NCI-H1092 (cell line): ENCODE results near the gene NDUFB8.

ENCODE experiments used
- DNase-seq: peaks from one replicate; lab custom pipeline; 2025; lab: John Stamatoyannopoulos, UW

Gene NDUFB8

DNA sequence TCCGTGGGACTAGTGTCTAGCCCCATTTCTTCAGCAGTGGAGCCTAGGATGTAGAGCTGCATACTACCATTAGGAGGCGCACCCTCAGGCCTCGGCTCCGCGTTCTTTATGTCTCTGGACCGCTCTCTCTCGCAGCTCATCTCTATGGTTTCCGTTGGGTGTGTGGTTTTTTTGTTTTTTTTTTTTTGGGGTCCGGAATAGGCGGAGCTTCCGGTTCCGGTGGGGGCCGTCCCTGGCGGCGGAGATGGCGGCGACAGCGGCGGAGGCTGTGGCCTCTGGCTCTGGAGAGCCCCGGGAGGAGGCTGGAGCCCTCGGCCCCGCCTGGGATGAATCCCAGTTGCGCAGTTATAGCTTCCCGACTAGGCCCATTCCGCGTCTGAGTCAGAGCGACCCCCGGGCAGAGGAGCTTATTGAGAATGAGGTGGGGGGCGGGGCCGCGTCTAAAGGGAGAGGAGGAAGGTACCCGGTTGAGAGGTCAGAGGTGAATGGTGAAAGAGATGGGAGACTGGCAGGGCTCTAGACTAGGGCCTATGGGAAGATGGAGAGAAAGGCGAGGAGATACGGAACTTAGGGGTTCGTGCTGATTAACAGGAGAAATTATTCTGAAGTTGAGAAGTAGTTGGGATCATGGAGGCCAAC, 6.2 kb upstream of the NDUFB8 start, which contains the start of gene HIF1AN:
TSS of gene HIF1AN (plus strand) at position 229 of the 639 bp plus-strand sequence. CDS start at position 245, 16 bp downstream.
- DNase-seq = peak; percentile 90

DNA sequence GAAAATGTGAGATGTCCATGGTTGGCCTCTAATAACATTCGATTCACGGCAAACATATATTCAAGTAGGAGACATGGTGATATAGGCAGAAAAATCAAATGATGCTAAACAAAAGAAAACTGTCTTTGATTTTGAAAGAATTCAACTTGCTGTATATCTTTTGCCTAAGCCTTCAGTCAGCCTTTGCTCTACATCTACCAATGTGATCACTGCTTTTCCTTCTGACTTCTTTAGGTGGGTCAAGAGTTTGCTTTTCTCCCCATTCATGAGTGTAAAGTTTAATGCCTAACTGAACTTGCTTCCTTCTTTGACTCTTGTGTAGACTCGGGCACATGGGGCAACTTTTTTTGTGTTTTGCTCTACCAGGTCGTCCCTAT, 5.7 kb upstream of the NDUFB8 start:
- no peak for DNase-seq

DNA sequence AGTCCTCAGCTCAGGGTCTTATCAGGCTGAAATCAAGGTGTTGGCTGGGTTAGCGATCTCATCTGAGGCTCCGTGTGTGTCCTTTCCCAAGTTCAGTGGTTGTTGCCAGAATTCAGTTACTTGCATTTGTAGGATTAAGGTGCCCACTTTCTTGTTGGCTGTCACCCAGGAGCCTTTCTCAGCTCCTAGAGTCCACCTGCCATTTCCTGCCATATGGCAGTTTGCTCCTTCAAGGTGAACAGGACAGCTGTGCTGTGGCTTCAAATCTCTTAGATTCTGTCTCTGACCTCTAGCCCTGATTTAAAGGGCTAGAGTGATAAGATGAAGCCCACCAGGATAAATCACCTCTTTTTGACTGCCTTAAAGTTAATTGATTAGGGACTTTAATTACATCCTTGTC, 5.1 kb upstream of the NDUFB8 start:
- no peak for DNase-seq

- DNase-seq = no peak
These were observed 2.1 kb upstream of the NDUFB8 start for GRCh38 chr10:100531761-100532160.

DNA sequence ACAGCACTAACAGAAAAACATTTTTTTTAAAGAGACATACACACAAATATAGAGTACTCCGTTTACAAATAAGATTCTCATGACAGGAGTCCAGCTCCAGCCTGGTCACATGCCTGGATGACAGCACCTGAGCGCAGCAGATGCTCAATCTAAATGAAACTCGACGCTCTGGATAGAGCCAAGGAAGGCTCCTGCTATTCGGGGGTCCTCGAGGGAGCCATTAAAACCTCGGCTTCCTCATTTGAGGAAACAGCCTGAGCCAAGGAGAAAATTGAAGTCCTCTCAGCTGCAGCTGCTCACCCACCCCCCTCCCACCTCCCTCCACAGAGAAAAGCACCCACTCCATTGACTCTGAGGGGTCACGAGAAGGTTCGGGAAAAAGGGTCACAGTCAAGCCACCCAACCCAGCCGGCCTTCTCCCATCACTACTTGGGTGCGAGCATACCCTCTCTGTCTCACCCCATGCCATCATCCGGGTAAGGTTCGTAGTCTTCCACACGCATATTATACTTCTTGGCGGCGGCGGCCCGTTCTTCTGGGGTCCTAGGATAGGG, 673 bp downstream of the NDUFB8 start:
- no peak for DNase-seq

DNA sequence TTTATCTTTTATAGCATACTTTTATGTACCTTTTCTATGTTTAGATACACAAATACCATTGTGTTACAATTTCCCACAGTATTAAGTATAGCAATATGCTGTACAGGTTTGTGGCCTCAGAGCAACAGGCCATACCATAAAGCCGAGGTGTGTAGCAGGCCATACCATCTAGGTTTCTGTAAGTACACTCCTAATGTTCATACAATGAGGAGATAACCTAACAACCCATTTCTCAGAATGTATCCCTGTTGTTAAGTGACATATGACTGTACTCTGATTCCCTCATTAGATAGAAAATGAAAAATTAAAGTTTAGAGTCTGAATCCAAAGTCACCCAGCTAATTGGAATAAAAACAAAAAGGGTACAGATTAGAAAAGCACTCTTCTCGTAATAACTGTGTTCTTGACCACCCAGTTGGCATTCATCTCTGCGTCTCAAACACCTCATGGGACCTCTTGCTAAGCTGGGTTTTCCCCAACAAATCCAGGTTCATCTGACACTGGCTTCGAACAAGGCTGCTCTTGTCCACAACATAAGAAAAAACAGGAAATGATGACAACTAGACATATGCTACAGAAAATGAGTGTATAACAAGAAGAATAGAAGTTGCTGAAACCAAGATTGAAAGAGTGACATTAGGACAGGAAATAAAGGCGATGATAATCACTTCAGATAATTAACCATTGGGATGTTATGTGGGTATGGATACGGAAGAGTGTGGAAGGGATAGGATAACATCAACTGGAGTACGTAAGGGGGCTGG, 1.4 kb downstream of the NDUFB8 start:
- DNase-seq = no peak

DNA sequence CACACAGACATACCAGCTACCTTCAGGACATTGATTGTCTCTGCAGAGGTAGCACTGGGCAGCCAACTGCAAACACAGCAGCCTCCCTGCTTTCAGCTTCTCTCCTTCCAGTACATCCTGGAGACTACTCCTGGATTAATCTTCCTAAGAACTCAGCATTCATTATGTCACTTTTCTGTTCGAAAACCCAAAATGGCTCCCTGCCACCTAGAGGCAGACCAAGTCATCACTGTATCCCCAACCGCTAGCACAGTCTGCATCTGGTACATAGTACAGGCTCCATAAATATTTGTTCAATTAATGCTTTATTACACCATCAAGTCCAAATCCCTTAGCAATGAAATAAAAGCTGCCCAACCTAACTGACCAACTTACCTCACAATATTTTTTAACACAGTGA, 5.0 kb downstream of the NDUFB8 start:
- no peak for DNase-seq

DNA sequence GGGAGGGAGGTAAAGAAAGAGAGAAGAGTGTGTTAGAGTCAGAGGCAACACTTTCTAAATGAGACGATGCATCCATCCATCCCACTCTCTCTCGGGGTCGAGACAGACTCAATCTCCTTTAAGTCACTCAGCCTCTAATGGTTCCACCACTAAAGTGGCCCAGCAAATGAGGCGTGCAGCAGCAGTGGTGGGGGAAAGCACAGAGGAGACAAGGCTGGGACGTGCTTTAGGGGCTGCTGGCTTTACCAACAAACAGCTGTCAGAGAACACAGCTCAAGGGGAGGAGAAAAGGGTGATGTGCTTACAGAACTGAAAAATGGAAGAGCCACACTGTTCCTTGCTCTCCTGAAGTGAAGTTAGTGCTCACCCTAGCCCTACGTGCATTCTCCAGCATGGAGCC, 5.5 kb downstream of the NDUFB8 start:
- no peak for DNase-seq

- DNase-seq = no peak
These were observed 6.7 kb downstream of the NDUFB8 start for GRCh38 chr10:100522945-100523344.

- no peak for DNase-seq
These were observed 7.4 kb downstream of the NDUFB8 start for GRCh38 chr10:100522107-100522801.

DNA sequence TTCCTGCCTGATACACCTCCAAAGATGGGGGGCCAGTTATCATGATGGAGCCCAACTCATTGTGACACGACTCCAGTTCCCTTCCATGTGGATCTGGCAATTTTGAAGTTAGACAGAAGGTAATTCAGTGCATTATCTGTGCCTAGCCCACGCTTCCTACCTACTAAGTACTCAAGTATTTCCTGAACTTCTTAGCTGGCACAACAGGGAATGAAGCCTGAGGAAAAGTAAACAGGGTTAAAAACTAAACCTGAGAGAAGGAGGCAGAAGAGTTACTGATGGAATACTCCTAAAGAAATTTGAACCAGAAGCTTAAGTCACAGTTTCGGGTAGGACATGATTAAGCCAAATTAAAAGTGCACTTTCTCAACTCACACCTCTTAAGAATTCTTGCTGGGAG, 8.9 kb downstream of the NDUFB8 start:
- DNase-seq = no peak

GRCh38 chr10:100519311-100520051, 10.2 kb downstream of the NDUFB8 start, which contains the start of gene SEC31B:
Gene SEC31B, minus strand, starts transcription at chr10:100519861. Its CDS starts 2,909 bp downstream, at chr10:100516952.
- no peak for DNase-seq

GRCh38 chr10:100518761-100519241, 10.9 kb downstream of the NDUFB8 start:
- no peak for DNase-seq

DNA sequence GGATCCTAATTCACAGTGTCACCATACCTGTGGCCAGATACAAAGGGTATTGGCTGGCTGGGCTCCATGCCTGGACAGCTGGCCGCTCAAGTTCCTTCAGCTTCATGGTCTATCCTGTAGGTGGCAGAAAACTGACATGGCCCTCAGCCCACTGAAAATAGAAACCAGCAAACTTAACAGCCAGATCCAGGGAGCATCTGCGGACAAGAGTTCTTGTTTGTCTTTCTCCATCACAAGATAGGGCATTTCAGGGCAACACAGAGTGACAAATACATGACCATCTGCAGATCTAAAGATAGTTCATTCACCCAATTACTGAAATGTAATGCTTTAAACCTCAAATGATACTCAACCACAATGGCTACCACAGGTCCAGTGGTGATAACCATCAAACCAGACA, 12.8 kb downstream of the NDUFB8 start:
- no peak for DNase-seq

DNA sequence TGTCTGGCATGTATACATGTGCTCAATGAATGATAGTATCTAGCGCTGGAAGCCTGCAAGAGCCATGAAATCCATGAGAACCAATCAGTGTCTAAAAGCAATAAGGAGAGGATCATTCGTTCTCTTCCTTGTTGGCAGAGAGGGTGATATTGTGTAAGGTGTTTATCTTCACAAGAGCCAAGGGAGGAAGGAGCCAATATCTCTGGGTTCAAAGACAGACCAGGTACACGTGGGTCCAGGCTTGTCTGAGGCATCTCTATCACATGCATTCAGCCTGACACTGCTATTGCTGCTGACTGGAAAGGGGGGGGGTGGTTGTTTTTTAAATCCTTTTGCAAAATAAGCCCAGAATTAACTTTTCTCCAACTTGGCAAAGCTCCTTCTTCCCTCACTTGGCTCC, 14.1 kb downstream of the NDUFB8 start:
- DNase-seq = no peak

DNA sequence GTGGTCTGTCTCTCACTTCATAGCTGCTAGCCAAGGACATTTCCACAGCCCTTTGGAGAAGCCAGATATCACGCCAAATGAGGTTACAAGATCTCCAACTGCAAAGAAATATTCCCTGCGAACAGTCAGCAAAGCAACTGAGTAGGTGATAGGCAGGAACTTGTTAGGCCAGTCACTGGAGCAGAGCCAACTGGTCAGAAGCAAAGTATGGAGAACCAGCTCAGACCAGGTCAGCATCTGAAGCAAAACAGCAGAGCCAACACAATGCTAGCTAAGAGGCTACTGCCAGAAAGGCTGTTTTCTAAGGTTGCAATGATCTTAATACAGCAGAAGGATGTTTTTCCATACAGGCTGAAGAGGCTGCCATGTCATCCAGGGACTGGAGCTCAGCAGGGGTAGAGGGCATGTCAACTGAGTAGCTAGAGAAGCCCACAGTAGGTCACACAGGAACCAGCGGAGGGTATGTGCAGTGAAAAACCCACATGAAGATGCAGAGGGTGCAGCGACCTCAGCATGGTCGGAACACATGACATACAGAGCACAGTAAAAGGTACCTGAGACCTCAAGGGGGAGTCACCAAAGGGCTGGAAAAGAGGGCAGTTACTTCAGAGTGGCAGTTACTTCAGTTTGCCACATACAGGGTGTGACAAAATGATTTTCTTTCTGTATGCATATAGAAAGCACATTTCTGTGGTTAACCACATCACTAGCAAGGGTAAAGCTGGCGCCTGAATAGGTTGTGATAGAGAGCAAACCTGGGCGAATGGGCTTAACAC, 18.9 kb downstream of the NDUFB8 start:
- no peak for DNase-seq

- no peak for DNase-seq
These were observed 20.3 kb downstream of the NDUFB8 start for GRCh38 chr10:100509241-100509840.

DNA sequence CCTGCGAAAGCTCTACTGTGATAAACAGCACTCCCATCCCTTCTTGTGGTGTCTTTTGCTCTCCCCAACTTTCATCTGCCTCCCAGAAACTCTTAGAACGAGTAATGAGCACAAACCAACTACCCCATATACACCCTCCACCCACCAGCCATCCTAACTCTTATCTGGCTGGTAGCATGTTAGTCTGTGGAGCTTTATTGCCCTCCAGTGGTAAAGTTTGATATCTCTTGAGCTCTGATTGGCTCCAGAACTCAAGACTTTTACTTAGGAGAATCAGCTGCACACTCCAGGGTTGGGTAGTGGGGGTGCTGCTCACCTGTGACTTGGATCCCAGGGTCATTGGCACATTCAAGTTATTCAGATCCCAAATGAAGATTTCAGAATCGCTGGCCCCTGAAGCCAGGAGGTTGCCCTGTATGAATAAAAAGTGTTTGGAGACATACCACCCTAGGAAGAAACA, 20.9 kb downstream of the NDUFB8 start:
- DNase-seq = no peak

DNA sequence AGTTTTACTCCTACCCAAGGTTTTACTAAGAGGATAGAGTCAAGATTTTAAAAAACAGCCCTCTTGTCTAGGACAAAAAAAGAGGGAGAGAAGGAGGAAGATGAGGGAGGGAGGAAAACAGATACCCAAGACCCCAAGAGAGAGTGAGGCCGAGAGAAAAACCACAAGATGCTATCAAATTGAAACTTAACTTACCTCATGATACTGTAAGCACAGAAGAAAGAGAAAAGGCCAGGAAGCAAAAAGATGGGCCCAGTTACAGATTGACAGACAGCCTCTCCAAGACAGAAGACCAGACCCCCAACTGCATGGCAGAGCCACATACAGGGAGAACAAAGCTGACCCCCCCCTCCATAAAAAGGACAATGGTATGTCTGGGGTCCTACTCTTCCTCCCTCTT, 21.4 kb downstream of the NDUFB8 start:
- DNase-seq = no peak

- DNase-seq = no peak
These were observed 22.3 kb downstream of the NDUFB8 start for GRCh38 chr10:100507357-100507732.
